Testis (tissue), 3 donors: Measurements from ENCODE around the gene CIB4. TPM values are rescaled to one million over a fixed set of nuclear protein-coding genes. Genes with fewer than 3 reads are reported as not detected.

Source experiments
- DNase-seq: peaks from one replicate; pipeline ENCODE4 v3.0.0-alpha.2; 2019
- H3K27ac ChIP-seq, 2 donors: fragments of 200-600 bp; sonication (generic); one replicate each; pipeline ENCODE4 v1.5.1; 2019
- H3K27me3 ChIP-seq: fragments of 200-600 bp; sonication (generic); one replicate; pipeline ENCODE4 v1.5.1; 2019
- H3K36me3 ChIP-seq: fragments of 200-600 bp; sonication (generic); one replicate; pipeline ENCODE4 v1.5.1; 2017; ENCODE audit warnings: low read depth; ENCODE audit errors: missing control alignments
- H3K4me1 ChIP-seq: fragments of 200-600 bp; sonication (generic); one replicate; pipeline ENCODE4 v1.5.1; 2019
- H3K4me3 ChIP-seq, 2 donors: fragments of 200-600 bp; sonication (generic); one replicate each; pipeline ENCODE4 v1.5.1; 2017 to 2019
- H3K9me3 ChIP-seq: fragments of 200-600 bp; sonication (generic); one replicate; pipeline ENCODE4 v1.5.1; 2017
- POLR2A ChIP-seq: fragments of 450-650 bp; IDR thresholded peaks from one replicate; pipeline ENCODE4 v1.6.1; 2017; ENCODE audit warnings: antibody characterized with exemption, mild to moderate bottlenecking, moderate library complexity
- WGBS, 2 donors: methylation state at CpG; one replicate each; pipeline ENCODE4 v1.1.5; 2018; 5-methylcytosine and 5-hydroxymethylcytosine counted together
- intact Hi-C: fragments of 100-400 bp; cut with DNase I; formaldehyde crosslinking; loops from one replicate; pipeline ENCODE4 v1.15.1; 2023; ENCODE audit warnings: low total_unique reads
- polyA plus RNA-seq: library from polyadenylated mRNA; stranded (reverse); fragments of 350-450 nt; fragmentation: Illumina TruSeq; extraction: RNeasy Lipid Tissue Mini Kit (QIAGEN cat#74804); gene quantifications from one replicate; pipeline ENCODE4 v1.2.3, GENCODE V29; 2014; ENCODE audit warnings: low read depth, low replicate concordance; ENCODE audit not compliant: insufficient read depth
- total RNA-seq, 2 donors: library from RNA; depleted of rRNA; stranded (reverse); fragments of >200 nt; gene quantifications; one replicate each; pipeline ENCODE4 v1.2.3, GENCODE V29; 2016
- TF ChIP-seq, protein P1 (sequence below), 3 experiments: fragments of 450-650 bp in 2 of 3; fragments of 200-600 bp in 1 of 3; sonication (generic) in 1 of 3; IDR thresholded peaks; one replicate each; pipeline ENCODE4 v1.5.1; 2016 to 2019; ENCODE audit warnings: antibody characterized with exemption in 3 of 3, mild to moderate bottlenecking in 2 of 3, moderate library complexity in 1 of 3

The CIB4 gene
- total and polyA plus RNA-seq, 3 donors from 2014 or later, result 7.5 to 30.6 (median 8.7) TPM

DNA sequence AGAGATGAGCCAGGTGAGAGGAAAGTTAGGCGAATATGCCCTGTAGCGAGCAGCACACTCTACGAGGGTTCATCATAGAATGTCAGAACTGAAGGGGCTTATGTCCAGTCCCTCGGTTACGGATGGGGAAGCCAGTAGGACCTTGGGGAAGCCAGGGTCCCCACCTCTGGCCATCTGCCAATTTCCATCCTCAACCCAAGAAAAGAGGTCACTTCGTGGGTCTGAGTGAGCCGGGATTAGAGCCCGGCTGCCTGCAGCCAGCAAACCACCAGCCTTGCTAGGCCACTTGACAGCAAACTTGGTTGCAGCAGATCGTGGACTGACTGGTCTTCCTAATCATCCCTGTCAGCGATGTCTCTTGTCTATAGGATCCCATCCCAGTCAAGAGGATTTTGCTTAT is 11.4 kb downstream of the CIB4 start:
- intact Hi-C loops, result no loop called here
- 77 to 88% methylated on average over 10 of the region's 10 CpGs for WGBS, 2 donors
- Histone ChIP-seq H3K27me3 (no peaks in the 10 kb centered on the region), H3K4me1 (no peaks in the 10 kb centered on the region), H3K36me3 (no peaks in the 10 kb centered on the region), H3K9me3 (no peaks in the 10 kb centered on the region), H3K27ac (no peak overlapping the region), H3K4me3 (no peak overlapping the region)
- no peak for DNase-seq
- TF ChIP-seq, protein P1, sequence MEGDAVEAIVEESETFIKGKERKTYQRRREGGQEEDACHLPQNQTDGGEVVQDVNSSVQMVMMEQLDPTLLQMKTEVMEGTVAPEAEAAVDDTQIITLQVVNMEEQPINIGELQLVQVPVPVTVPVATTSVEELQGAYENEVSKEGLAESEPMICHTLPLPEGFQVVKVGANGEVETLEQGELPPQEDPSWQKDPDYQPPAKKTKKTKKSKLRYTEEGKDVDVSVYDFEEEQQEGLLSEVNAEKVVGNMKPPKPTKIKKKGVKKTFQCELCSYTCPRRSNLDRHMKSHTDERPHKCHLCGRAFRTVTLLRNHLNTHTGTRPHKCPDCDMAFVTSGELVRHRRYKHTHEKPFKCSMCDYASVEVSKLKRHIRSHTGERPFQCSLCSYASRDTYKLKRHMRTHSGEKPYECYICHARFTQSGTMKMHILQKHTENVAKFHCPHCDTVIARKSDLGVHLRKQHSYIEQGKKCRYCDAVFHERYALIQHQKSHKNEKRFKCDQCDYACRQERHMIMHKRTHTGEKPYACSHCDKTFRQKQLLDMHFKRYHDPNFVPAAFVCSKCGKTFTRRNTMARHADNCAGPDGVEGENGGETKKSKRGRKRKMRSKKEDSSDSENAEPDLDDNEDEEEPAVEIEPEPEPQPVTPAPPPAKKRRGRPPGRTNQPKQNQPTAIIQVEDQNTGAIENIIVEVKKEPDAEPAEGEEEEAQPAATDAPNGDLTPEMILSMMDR (IDR thresholded peaks at IDR 0.05), result no peak
- TF ChIP-seq POLR2A, result no peak

GRCh38 chr2:26629346-26629630 is 11.9 kb downstream of the CIB4 start:
- no peaks in the 10 kb centered on the region for H3K36me3 ChIP-seq
- no peaks in the 10 kb centered on the region for H3K27me3 ChIP-seq
- H3K27ac ChIP-seq, result no peak overlapping the region
- DNase-seq, result no peak
- TF ChIP-seq, protein P1 (IDR thresholded peaks at IDR 0.05), result no peak
- TF ChIP-seq POLR2A, result no peak
- no peaks in the 10 kb centered on the region for H3K9me3 ChIP-seq
- H3K4me1 ChIP-seq, result no peaks in the 10 kb centered on the region
- intact Hi-C loops, result no loop called here
- no peak overlapping the region for H3K4me3 ChIP-seq
- 80 to 97% methylated on average over 5 of the region's 5 CpGs for WGBS, 2 donors

GRCh38 chr2:26628561-26629345 is 12.4 kb downstream of the CIB4 start:
- no peaks in the 10 kb centered on the region for H3K36me3 ChIP-seq
- H3K4me3 ChIP-seq, result no peak overlapping the region
- H3K4me1 ChIP-seq, result peaks cover 2% of the 10 kb centered on the region
- no peak for DNase-seq
- H3K27me3 ChIP-seq, result no peaks in the 10 kb centered on the region
- TF ChIP-seq POLR2A, result no peak
- TF ChIP-seq, protein P1 (IDR thresholded peaks at IDR 0.05), result no peak
- H3K9me3 ChIP-seq, result no peaks in the 10 kb centered on the region
- intact Hi-C loops, result no loop called here
- WGBS, 2 donors, result 82 to 92% methylated on average over 8 to 9 of the region's 9 CpGs
- H3K27ac ChIP-seq, result no peak overlapping the region

DNA sequence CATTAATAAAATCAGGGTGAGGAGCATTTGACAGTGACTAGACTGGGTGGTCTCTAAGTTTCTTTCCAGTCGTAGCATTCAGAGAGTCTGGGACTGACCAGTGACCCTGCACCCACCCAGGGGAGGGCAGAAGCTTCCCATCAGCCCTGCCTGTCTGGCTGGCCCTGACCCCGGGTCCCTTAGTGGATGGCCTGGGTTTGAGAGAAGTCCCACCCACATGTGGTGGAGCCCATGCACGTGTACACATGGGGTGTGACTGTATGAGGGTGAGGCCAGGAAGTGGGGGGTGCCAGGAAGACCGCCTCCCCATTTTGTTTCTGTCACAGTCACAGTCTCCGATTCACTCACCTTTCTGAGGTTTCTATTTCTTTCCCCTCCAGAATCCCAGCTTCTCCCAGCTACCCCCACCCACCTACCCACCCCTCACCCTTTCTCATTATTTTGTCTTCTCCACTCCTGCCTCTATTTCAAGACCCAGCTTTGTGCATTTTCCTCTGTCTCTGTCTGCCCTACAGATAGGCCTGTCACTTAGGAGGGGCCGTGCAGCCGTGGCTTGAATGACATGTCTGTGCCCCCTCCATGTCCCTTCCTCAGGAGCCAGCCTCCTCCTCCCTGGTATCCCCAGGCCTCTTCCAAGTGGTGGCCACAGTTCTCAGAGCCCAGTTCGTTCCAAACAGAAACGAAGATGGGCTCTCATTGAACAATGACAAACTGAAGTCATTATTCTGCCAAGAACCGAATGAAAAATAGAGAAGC is 13.6 kb downstream of the CIB4 start:
- H3K4me1 ChIP-seq, result peaks cover 5% of the 10 kb centered on the region
- no peak for TF ChIP-seq POLR2A
- TF ChIP-seq, protein P1 (IDR thresholded peaks at IDR 0.05), result no peak
- H3K36me3 ChIP-seq, result no peaks in the 10 kb centered on the region
- H3K27me3 ChIP-seq, result no peaks in the 10 kb centered on the region
- WGBS, 2 donors, result 84 to 86% methylated on average over 9 to 10 of the region's 10 CpGs
- no peak overlapping the region for H3K27ac ChIP-seq
- intact Hi-C loops, result no loop called here
- H3K9me3 ChIP-seq, result no peaks in the 10 kb centered on the region
- no peak overlapping the region for H3K4me3 ChIP-seq
- DNase-seq, result no peak
